ENCODE data around the gene VCL.

The VCL gene

DNA sequence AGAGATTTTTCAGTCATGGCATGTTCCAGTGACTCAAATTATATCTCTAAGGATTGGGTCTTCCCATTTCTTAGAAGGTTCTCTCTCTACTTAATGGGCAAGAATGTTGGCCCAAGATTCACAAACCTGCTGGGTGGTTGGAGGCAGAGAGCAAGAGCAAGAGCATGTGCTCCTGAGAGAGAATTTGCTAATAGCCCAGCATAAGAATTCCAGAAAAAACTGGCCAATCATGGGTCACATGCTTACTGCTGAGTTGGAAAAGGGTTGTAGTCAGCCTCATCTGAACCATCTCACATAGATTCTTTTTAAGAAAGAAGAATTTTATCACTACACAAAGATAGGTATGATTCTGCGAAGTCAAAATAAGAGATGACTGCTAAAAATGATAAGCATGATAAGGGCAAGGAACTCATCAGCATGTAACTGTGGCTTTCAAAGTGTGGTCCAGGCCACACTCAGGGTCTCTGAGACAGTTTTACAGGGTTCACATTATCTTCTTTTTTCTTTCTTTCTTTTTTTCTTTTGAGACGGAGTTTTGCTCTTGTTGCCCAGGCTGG, 8.2 kb upstream of the VCL start:
- H3K27ac ChIP-seq (ENCODE audit: low read depth, low read length) = no peak overlapping the region
- H3F3A ChIP-seq (ENCODE audit: insufficient read depth) = peaks cover 7% of the 10 kb centered on the region; the same call in 1 of the 2 replicates
- no peak overlapping the region for H3K9ac ChIP-seq (ENCODE audit: low read length)
- no peaks in the 10 kb centered on the region for H3K36me3 ChIP-seq (ENCODE audit: low read length)
- H3K9me2 ChIP-seq (replicated peaks; ENCODE audit: insufficient read depth, low read length) = no peaks in the 10 kb centered on the region
- no peaks in the 10 kb centered on the region for H3K27me3 ChIP-seq (ENCODE audit: low read length)
- no peaks in the 10 kb centered on the region for H3K79me2 ChIP-seq (ENCODE audit: insufficient read depth, low read length)
- no peak overlapping the region for H3K4me2 ChIP-seq (ENCODE audit: low read depth, low read length, poor library complexity, severe bottlenecking)
- no peaks in the 10 kb centered on the region for H4K20me1 ChIP-seq (ENCODE audit: low read depth, low read length)
- no peak overlapping the region for H2AFZ ChIP-seq (ENCODE audit: low read depth, low read length, severe bottlenecking)
- no peak overlapping the region for H3K4me3 ChIP-seq (ENCODE audit: insufficient read depth, low read length, poor library complexity, severe bottlenecking)
- TF ChIP-seq EZH2phosphoT487 (conservative IDR thresholded peaks at IDR 0.05; ENCODE audit: low read length) = no peak
- TF ChIP-seq, protein P1, sequence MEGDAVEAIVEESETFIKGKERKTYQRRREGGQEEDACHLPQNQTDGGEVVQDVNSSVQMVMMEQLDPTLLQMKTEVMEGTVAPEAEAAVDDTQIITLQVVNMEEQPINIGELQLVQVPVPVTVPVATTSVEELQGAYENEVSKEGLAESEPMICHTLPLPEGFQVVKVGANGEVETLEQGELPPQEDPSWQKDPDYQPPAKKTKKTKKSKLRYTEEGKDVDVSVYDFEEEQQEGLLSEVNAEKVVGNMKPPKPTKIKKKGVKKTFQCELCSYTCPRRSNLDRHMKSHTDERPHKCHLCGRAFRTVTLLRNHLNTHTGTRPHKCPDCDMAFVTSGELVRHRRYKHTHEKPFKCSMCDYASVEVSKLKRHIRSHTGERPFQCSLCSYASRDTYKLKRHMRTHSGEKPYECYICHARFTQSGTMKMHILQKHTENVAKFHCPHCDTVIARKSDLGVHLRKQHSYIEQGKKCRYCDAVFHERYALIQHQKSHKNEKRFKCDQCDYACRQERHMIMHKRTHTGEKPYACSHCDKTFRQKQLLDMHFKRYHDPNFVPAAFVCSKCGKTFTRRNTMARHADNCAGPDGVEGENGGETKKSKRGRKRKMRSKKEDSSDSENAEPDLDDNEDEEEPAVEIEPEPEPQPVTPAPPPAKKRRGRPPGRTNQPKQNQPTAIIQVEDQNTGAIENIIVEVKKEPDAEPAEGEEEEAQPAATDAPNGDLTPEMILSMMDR (IDR thresholded peaks at IDR 0.05; ENCODE audit: insufficient read depth, low read length, poor library complexity, severe bottlenecking) = no peak
- no peaks in the 10 kb centered on the region for H3K9me3 ChIP-seq (ENCODE audit: insufficient read depth, low read length)

DNA sequence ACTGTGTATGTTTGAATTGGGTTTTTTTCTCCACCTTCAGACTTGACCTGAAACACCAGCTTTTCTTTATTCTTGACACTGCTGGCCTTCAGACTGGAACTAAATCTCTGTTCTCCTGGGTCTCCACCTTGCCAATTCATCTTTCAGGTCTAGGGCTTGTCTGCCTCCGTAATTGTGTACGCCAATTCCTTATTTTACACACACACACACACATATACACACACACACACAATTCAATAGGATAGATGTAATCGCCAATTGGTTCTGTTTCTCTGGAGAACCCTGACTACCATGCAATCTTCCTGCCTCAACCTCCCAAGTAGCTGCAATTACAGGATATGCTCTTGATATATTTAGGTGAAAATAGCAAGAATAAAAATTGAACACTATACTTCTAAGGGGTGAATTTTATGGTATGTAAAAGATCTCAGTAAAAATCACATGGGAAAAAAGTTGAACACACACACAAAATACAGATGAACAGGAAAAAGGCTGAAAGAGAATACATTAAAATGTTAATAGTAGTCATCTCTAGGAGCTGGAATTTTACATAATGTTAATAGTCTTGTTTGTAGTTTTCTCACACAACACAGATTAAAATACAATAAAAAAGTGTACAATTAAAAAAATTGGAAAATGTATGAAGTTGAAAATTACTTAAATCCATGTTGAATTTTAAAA, 6.6 kb upstream of the VCL start:
- H3K36me3 ChIP-seq (ENCODE audit: low read length) = no peaks in the 10 kb centered on the region
- no peaks in the 10 kb centered on the region for H3K27me3 ChIP-seq (ENCODE audit: low read length)
- TF ChIP-seq, protein P1 (IDR thresholded peaks at IDR 0.05; ENCODE audit: insufficient read depth, low read length, poor library complexity, severe bottlenecking) = no peak
- TF ChIP-seq EZH2phosphoT487 (conservative IDR thresholded peaks at IDR 0.05; ENCODE audit: low read length) = no peak
- H3K9me2 ChIP-seq (replicated peaks; ENCODE audit: insufficient read depth, low read length) = no peaks in the 10 kb centered on the region
- peaks cover 7% of the 10 kb centered on the region; the same call in 1 of the 2 replicates for H3F3A ChIP-seq (ENCODE audit: insufficient read depth)
- no peak overlapping the region for H3K9ac ChIP-seq (ENCODE audit: low read length)
- H3K4me3 ChIP-seq (ENCODE audit: insufficient read depth, low read length, poor library complexity, severe bottlenecking) = no peak overlapping the region
- H3K4me2 ChIP-seq (ENCODE audit: low read depth, low read length, poor library complexity, severe bottlenecking) = peak overlapping the region; percentile 43
- H2AFZ ChIP-seq (ENCODE audit: low read depth, low read length, severe bottlenecking) = no peak overlapping the region
- no peak overlapping the region for H3K27ac ChIP-seq (ENCODE audit: low read depth, low read length)
- H3K9me3 ChIP-seq (ENCODE audit: insufficient read depth, low read length) = no peaks in the 10 kb centered on the region
- H4K20me1 ChIP-seq (ENCODE audit: low read depth, low read length) = no peaks in the 10 kb centered on the region
- H3K79me2 ChIP-seq (ENCODE audit: insufficient read depth, low read length) = no peaks in the 10 kb centered on the region

DNA sequence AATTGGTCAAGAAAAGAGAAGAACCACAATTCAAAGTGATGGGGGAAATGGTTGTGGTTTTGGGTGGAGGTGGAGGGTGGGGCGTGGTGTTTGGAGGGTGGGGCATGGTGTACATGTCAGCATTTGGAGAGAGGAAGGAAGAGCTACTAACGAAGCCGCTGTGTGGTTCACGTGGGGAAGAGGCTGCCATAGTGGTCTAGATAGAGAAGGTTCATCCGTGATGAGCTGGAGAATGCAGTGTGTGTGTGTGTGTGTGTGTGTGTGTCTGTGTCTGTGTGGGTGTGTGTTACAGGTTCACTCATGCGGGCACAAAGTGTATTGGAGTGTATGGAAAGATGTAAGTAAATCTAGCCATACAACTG, 6.1 kb upstream of the VCL start:
- Histone ChIP-seq H4K20me1 (ENCODE audit: low read depth, low read length) (no peaks in the 10 kb centered on the region), H3K36me3 (ENCODE audit: low read length) (no peaks in the 10 kb centered on the region), H3K4me2 (ENCODE audit: low read depth, low read length, poor library complexity, severe bottlenecking) (peak overlapping the region; percentile 43), H3K27ac (ENCODE audit: low read depth, low read length) (no peak overlapping the region), H3F3A (ENCODE audit: insufficient read depth) (peaks cover 7% of the 10 kb centered on the region; the same call in 1 of the 2 replicates), H3K27me3 (ENCODE audit: low read length) (no peaks in the 10 kb centered on the region), H3K9me3 (ENCODE audit: insufficient read depth, low read length) (no peaks in the 10 kb centered on the region), H3K9ac (ENCODE audit: low read length) (no peak overlapping the region), H3K9me2 (replicated peaks; ENCODE audit: insufficient read depth, low read length) (no peaks in the 10 kb centered on the region), H2AFZ (ENCODE audit: low read depth, low read length, severe bottlenecking) (peak overlapping the region; percentile 65), H3K79me2 (ENCODE audit: insufficient read depth, low read length) (no peaks in the 10 kb centered on the region), H3K4me3 (ENCODE audit: insufficient read depth, low read length, poor library complexity, severe bottlenecking) (no peak overlapping the region)
- TF ChIP-seq, protein P1 (IDR thresholded peaks at IDR 0.05; ENCODE audit: insufficient read depth, low read length, poor library complexity, severe bottlenecking) = no peak
- TF ChIP-seq EZH2phosphoT487 (conservative IDR thresholded peaks at IDR 0.05; ENCODE audit: low read length) = no peak
